ENCODE results near the gene SLC6A13.
"Not testable (repeated sequence)": the region's sequence is repeated elsewhere in the genome, so short reads cannot be mapped to it uniquely, and the experiment has no call there.

DNA sequence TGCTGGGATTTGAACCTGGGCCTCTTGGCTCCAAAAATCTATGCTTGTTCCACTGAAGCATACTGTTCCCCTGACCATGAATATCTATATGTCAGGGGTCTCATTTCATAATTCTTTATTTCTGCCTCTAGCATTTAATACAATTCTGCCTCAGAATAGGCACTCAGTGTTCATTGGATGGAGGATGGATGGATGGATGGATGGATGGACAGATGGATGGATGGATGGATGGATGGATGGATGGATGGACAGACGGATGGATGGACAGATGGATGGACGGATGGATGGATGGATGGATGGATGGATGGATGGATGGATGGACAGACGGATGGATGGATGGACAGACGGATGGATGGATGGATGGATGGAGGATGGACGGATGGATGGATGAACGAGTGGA, 45.6 kb downstream of the SLC6A13 start:
- TF ChIP-seq EZH2 (IDR thresholded peaks at IDR 0.05; ENCODE audit: insufficient read depth, poor library complexity, severe bottlenecking); EZH2phosphoT487 (IDR thresholded peaks at IDR 0.05; ENCODE audit: insufficient read depth, low read depth): not testable (repeated sequence)

Measured in GM23248 (cell line).